ENCODE data around the gene GRK1. TPM values are rescaled to one million over a fixed set of nuclear protein-coding genes. Genes with fewer than 3 reads are reported as not detected.
"Not testable (repeated sequence)": the region's sequence is repeated elsewhere in the genome, so short reads cannot be mapped to it uniquely, and the experiment has no call there.

GRK1 gene
- total RNA-seq, 1 donor from 2014 or later: not detected

DNA sequence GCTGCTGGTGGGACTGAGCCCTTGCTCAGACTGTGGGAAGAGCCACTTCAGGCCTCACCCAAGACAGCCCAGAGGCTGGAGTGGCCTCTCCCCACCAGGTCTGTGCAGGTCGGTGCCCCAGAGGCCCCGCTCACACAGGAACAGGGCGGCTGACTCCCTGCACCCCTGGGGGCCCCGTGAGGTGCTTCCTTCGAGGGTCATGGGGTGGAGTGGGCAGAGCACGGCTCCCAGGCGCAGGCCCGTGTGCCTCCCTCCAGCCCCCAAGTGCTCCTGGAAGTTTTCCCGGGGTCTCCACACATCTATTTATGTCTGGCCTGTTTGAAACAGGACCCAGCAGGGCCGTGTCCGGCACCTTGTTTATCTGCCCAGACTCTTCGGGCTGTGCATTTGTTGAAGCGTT, 82.5 kb downstream of the GRK1 start:
- TF ChIP-seq, protein P1, sequence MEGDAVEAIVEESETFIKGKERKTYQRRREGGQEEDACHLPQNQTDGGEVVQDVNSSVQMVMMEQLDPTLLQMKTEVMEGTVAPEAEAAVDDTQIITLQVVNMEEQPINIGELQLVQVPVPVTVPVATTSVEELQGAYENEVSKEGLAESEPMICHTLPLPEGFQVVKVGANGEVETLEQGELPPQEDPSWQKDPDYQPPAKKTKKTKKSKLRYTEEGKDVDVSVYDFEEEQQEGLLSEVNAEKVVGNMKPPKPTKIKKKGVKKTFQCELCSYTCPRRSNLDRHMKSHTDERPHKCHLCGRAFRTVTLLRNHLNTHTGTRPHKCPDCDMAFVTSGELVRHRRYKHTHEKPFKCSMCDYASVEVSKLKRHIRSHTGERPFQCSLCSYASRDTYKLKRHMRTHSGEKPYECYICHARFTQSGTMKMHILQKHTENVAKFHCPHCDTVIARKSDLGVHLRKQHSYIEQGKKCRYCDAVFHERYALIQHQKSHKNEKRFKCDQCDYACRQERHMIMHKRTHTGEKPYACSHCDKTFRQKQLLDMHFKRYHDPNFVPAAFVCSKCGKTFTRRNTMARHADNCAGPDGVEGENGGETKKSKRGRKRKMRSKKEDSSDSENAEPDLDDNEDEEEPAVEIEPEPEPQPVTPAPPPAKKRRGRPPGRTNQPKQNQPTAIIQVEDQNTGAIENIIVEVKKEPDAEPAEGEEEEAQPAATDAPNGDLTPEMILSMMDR (IDR thresholded peaks at IDR 0.05; ENCODE audit: insufficient read depth, low read length, poor library complexity, severe bottlenecking): no peak
- H3K36me3 ChIP-seq (ENCODE audit: control insufficient read depth, insufficient read depth, low read length): no peaks in the 10 kb centered on the region
- DNase-seq (ENCODE audit: low read depth): no peak
- H3K27me3 ChIP-seq (ENCODE audit: control insufficient read depth, insufficient read depth, low read length): peaks cover 2% of the 10 kb centered on the region
- no peak overlapping the region for H3K4me3 ChIP-seq (ENCODE audit: low read depth, low read length)

DNA sequence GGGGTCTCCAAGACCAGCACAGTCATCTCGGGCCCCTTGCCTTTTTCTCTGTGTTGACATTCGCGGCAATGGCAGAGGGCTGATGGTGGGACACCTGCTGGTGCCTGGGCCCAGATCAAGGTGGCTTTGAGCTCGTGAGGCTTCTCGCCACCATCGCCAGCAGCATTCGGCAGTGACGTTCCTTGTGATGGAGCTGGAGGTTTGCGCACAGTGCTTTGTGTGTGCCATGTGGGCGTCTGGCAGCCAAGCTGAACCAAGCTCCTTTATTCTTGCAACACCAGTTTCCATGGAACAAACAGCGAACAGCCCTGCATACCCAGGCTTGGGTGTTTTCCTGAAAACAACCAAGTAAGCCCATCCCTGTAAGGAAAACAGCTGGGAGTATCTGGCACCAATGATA, 82.9 kb downstream of the GRK1 start:
- peaks cover 7% of the 10 kb centered on the region for H3K27me3 ChIP-seq (ENCODE audit: control insufficient read depth, insufficient read depth, low read length)
- no peaks in the 10 kb centered on the region for H3K36me3 ChIP-seq (ENCODE audit: control insufficient read depth, insufficient read depth, low read length)
- no peak for DNase-seq (ENCODE audit: low read depth)
- no peak overlapping the region for H3K4me3 ChIP-seq (ENCODE audit: low read depth, low read length)
- TF ChIP-seq, protein P1 (IDR thresholded peaks at IDR 0.05; ENCODE audit: insufficient read depth, low read length, poor library complexity, severe bottlenecking): no peak

DNA sequence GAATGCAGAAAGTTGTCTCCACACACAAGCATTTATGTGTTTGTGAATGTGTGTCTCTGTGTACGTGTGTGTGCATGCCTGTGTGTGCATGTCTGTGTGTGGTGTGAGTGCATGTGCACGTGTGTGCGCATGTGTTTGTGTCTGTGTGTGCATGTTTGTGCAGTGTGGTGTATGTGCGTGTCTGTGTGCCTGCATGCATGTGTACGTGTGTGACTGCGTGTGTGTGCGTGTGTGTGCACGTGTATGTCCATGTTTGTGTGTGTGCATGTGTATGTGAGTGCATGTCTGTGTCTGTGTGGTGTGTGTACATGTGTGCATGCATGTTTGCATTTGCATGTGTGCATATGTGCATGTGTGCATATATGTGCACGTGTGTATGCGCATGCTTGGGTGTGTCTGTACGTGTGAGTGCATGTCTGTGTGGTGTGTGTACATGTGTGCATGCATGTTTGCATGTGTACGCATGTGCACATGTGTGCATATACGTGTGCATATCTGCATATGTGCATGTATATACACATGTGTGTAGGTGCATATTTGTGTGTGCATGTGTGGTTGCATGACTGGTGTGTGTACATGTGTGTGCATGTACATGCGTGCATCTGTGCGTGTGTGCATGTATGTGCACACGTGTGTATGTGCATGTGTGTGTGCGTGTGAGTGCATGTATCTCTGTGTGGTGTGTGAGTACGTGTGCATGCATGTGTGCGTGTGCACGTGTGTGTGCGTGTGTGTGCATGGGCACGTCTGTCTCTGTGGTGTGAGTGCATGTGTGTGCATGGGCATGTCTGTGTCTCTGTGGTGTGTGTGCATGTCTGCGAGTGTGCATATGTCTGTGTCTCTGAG, 83.8 kb downstream of the GRK1 start:
- H3K36me3 ChIP-seq (ENCODE audit: control insufficient read depth, insufficient read depth, low read length): no peaks in the 10 kb centered on the region
- DNase-seq (ENCODE audit: low read depth): no peak
- H3K27me3 ChIP-seq (ENCODE audit: control insufficient read depth, insufficient read depth, low read length): peaks cover 10% of the 10 kb centered on the region
- H3K4me3 ChIP-seq (ENCODE audit: low read depth, low read length): no peak overlapping the region
- TF ChIP-seq, protein P1 (IDR thresholded peaks at IDR 0.05; ENCODE audit: insufficient read depth, low read length, poor library complexity, severe bottlenecking): no peak

DNA sequence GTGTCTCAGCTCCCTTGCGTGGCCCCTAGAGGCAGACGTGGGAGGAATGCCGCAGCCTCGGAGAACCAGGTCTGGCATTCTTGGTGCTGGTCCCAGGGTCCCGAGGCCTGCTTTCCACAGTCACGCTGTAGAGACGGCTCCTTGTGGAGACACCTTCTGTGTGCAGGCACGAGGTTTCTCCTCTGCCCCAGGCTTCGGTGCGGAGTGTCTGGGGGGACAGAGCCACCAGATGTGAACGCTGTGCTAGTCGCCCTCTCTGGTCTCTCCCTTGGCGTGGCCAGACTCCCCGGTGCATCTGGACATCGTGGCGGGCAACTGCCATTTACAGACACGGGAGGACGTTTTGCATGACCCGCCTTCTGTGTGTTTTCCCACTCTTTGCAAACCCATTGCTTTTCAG, 84.5 kb downstream of the GRK1 start:
- TF ChIP-seq, protein P1 (IDR thresholded peaks at IDR 0.05; ENCODE audit: insufficient read depth, low read length, poor library complexity, severe bottlenecking): no peak
- Histone ChIP-seq H3K27me3 (ENCODE audit: control insufficient read depth, insufficient read depth, low read length) (peaks cover 10% of the 10 kb centered on the region), H3K4me3 (ENCODE audit: low read depth, low read length) (no peak overlapping the region), H3K36me3 (ENCODE audit: control insufficient read depth, insufficient read depth, low read length) (no peaks in the 10 kb centered on the region)
- DNase-seq (ENCODE audit: low read depth): no peak

DNA sequence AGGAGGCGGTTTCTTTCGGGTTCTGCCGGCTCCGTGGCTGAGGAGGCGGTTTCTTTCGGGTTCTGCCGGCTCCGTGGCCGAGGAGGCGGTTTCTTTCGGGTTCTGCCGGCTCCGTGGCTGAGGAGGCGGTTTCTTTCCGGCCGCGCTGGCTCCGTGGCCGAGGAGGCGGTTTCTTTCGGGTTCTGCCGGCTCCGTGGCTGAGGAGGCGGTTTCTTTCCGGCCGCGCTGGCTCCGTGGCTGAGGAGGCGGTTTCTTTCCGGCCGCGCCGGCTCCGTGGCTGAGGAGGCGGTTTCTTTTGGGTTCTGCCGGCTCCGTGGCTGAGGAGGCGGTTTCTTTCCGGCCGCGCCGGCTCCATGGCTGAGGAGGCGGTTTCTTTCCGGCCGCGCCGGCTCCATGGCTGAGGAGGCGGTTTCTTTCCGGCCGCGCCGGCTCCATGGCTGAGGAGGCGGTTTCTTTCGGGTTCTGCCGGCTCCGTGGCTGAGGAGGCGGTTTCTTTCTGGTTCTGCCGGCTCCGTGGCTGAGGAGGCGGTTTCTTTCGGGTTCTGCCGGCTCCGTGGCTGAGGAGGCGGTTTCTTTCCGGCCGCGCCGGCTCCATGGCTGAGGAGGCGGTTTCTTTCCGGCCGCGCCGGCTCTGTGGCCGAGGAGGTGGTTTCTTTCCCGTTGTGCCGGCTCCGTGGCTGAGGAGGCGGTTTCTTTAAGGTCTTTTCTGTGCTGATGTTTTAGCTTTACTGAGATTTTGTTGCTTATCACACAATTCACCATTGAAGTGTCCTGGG, 85.4 kb downstream of the GRK1 start:
- not testable (repeated sequence) for H3K27me3 ChIP-seq (ENCODE audit: control insufficient read depth, insufficient read depth, low read length); H3K4me3 ChIP-seq (ENCODE audit: low read depth, low read length); H3K36me3 ChIP-seq (ENCODE audit: control insufficient read depth, insufficient read depth, low read length); DNase-seq (ENCODE audit: low read depth)

DNA sequence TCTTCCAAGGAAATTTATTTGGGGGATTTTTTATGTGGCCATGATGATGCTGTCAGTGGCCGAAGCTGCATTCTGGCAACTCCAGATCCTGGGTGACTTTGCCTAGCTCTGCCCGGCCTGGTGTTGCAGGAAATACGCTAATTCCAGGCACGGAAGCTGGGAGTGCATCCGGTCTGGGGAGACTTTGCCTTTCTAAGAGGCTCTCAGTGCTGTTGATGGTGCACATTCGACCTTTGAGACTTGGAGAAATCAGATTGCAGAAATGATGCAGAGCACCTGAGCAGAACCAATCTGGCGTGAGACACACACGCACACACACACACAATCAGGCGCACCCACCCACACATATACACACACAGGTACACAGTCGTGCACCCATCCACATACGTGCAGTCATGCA, 86.2 kb downstream of the GRK1 start:
- DNase-seq (ENCODE audit: low read depth): no peak
- TF ChIP-seq, protein P1 (IDR thresholded peaks at IDR 0.05; ENCODE audit: insufficient read depth, low read length, poor library complexity, severe bottlenecking): no peak
- Histone ChIP-seq H3K27me3 (ENCODE audit: control insufficient read depth, insufficient read depth, low read length) (peaks cover 10% of the 10 kb centered on the region), H3K4me3 (ENCODE audit: low read depth, low read length) (no peak overlapping the region), H3K36me3 (ENCODE audit: control insufficient read depth, insufficient read depth, low read length) (no peaks in the 10 kb centered on the region)

Measured in kidney epithelial cell (primary cell).